ENCODE results near the gene SIK1.
A peak's percentile ranks its signal among the peaks of the same experiment; 100 is the strongest.
"Not testable (repeated sequence)": the region's sequence is repeated elsewhere in the genome, so short reads cannot be mapped to it uniquely, and the experiment has no call there.

Gene SIK1

DNA sequence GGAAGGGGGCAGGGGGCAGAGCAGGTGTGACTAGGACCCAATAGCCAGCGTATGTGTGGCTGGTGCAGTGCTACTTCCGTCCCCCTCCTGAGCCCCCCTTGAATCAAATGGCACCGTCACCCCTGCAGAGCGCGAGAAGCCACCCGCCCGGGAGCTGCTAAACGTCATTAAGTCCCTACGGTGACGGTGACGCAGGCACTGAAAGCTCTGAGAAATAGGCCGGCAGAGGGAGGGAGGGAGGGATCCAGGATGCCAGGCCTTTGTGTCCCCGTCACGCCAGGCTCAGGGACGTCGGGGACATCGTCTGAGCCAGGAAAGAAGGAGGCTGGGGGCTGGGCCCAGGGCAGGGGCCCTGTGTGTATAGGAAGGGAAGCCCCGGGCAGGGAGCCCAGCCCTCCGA is 43.6 kb downstream of the SIK1 start:
- not testable (repeated sequence) for DNase-seq

GRCh38 chr21:43382902-43383301 is 44.0 kb downstream of the SIK1 start:
- DNase-seq, result not testable (repeated sequence)

- not testable (repeated sequence) for DNase-seq
Observed at GRCh38 chr21:43380852-43381533, 45.9 kb downstream of the SIK1 start.

GRCh38 chr21:43380337-43380736 is 46.6 kb downstream of the SIK1 start:
- not testable (repeated sequence) for DNase-seq

- DNase-seq, result not testable (repeated sequence)
Observed at GRCh38 chr21:43379626-43380122, 47.3 kb downstream of the SIK1 start.

DNA sequence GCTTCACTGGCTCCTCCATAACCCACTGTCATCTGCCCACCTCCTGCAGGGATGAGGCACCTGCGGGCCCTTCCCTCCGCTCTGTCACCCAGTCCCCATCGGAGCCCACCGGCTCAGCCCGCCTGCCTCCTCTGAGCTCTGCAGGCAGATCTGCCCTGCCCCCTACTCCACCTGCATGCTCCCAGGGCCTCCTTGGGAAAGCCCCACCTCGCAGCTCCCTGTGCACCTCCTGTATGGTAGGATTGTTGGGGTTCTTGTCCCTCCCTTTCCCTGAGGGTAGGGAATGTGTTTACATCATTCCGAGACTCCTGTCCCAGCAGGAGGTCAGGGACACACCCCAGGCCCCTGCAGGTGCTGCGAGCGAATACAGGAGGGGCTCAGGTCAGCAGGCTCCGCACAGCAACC is 50.5 kb downstream of the SIK1 start:
- no peak for DNase-seq

- no peak for DNase-seq
Observed at GRCh38 chr21:43375837-43376477, 51.0 kb downstream of the SIK1 start.

GRCh38 chr21:43375006-43375836 is 51.7 kb downstream of the SIK1 start:
- DNase-seq, result no peak

DNA sequence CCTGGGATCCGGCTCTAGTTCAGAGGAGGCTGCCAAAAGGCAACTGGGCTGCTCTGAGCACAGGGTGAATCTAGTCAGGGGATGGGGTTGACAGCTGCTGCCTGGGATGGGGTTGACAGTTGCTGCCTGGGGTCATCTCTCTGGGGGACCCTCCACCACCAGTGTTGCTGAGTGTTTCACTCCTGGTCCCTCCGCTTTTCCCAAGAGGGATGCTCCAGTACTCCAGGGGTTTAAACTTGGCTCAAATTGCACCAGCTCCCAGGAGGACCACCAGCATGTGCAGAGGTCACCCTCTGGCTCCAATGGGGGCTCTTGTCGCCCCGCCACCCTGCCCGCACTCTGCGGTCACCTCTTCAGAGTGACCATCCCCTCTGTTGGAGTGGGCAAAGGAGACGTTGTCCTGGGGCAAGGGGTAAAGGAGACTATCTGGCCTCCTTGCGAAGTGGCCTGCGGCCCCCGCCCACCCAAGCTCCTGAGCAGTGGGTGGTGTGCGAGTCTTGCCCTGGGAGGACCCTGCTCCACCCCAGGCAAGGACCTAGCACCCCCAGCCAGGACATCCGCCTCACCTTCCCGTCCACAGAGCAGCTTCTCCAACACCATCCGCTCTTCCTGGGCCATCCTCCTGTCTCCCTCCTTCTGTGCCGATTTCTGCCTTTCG is 52.6 kb downstream of the SIK1 start:
- no peak for DNase-seq

DNA sequence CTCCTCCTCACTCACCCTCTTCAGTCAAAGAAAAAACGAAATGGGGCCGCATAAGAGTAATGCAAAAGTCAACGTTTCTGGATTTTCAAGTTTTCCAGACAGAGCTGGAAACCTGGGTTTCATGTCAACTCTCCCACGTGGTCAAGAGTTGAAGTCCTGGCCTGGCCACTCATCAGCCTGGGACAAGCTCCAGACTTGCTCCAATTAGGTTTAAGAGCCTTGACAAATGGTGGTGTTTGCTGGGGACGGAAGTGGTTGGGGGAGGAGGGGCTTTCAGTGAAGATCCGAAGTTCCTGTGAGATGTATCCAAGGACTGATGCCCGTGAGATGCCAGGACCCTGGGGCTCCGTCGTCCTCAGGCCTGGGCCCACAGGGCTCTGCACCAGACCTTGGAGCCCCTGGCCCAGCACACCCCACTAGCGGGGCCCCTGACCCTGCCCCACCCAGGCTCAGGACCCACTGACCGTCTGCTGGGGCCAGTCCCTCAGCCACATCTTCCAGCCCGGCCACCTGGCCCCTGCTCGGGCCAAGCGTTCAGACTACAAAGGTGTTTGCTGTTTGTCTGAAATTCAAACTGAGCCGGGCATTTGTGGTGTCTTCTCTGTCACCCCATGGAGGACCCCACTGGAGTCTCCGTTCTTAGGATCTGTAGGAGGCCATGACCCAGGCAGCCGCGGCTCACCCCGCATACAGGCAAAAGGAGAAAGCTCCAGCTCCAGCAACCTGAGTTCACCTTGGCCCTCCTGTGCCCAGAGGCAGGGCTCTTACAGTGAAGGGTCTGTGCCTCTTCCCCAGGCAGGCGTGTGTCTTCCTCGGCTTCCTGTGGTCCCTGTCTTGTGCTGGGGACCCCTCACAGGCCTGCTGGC is 53.3 kb downstream of the SIK1 start:
- no peak for DNase-seq

DNA sequence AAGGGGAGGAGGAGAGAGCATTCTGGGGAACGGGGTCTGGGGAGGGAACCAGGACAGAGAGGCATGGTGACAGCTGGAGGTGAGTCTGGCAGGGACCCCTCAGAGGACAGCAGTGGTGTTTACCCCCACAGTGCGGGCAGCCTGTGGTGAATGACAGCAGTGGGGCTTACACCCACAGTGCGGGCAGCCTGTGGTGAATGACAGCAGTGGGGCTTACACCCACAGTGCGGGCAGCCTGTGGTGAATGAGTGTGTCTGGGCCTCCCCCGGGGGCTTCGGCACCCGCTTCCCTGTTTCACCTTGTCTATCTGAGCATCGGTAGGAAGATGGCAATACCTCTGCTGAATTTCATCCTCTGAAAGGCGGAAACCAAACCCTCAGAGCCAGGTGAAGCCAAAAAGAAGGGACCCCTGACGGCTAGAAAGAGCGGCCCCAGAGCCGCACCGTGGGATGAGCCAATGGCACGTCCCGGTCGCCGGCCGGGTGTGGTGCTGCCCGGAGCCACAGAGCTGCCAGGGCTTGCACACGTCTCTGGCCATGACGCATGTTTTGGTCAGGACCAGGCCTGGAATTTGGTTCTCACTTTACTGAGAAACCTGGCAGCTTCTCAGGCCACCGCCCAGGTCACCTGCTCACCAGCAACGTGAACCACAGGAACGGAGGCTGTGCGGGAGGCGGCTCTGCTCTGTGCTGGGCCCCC is 54.1 kb downstream of the SIK1 start:
- DNase-seq, result no peak

DNA sequence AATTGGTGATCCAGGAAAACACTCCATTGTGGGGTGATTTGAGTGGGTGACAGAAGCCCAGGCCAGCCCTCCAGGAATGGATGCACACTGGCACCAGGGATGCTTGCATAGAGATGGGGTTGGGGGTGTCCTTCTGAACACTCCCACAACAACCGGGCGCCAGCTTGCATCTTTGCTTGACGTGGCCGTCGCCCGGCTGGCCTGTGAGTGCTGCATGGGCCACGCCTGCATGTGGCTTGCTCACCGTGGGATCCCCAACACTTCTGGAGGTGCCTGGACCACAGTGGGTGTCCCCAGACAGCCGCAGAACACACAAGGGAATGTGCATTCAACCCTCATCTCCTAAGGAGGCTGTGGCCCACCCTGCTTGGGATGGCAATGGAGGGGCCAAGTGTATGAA is 55.1 kb downstream of the SIK1 start:
- no peak for DNase-seq

- no peak for DNase-seq
Observed at GRCh38 chr21:43370888-43371570, 55.9 kb downstream of the SIK1 start.

GRCh38 chr21:43370091-43370658 is 56.8 kb downstream of the SIK1 start:
- no peak for DNase-seq

GRCh38 chr21:43369596-43370090 is 57.3 kb downstream of the SIK1 start:
- no peak for DNase-seq

GRCh38 chr21:43369124-43369523 is 57.8 kb downstream of the SIK1 start:
- DNase-seq, result peak; percentile 73

- no peak for DNase-seq
Observed at GRCh38 chr21:43368685-43369084, 58.2 kb downstream of the SIK1 start.

GRCh38 chr21:43367859-43368258 is 59.1 kb downstream of the SIK1 start:
- DNase-seq, result no peak

GRCh38 chr21:43367296-43367695 is 59.6 kb downstream of the SIK1 start:
- no peak for DNase-seq

- DNase-seq, result no peak
Observed at GRCh38 chr21:43366656-43367055, 60.3 kb downstream of the SIK1 start.

Measured in suppressor macrophage treated with lipopolysaccharide for 4 hours (primary cell).